Parathyroid adenoma (tissue), 2 donors: ENCODE results near the gene SPATA18.
A peak's percentile ranks its signal among the peaks of the same experiment; 100 is the strongest.

Experiments used
- H2AFZ ChIP-seq: fragments of 300-600 bp; sonication (generic); one replicate; pipeline ENCODE4 v1.7.0; 2017; ENCODE audit warnings: antibody characterized with exemption, mild to moderate bottlenecking
- H3K27ac ChIP-seq: fragments of 300-600 bp; sonication (generic); one replicate; pipeline ENCODE4 v1.7.0; 2017
- H3K27me3 ChIP-seq: fragments of 300-600 bp; sonication (generic); one replicate; pipeline ENCODE4 v1.7.0; 2017; ENCODE audit warnings: low read length; ENCODE audit not compliant: control insufficient read depth, insufficient read depth
- H3K36me3 ChIP-seq: fragments of 300-600 bp; sonication (generic); one replicate; pipeline ENCODE4 v1.7.0; 2017; ENCODE audit warnings: low read length; ENCODE audit not compliant: control insufficient read depth, insufficient read depth
- H3K4me1 ChIP-seq: fragments of 300-600 bp; sonication (generic); one replicate; pipeline ENCODE4 v1.7.0; 2017; ENCODE audit warnings: control low read depth
- H3K4me2 ChIP-seq: fragments of 300-600 bp; sonication (generic); one replicate; pipeline ENCODE4 v1.7.0; 2017; ENCODE audit warnings: low read length
- H3K4me3 ChIP-seq: fragments of 300-600 bp; sonication (generic); one replicate; pipeline ENCODE4 v1.7.0; 2017; ENCODE audit warnings: low read depth, low read length
- H3K79me2 ChIP-seq: fragments of 300-600 bp; sonication (generic); one replicate; pipeline ENCODE4 v1.7.0; 2017; ENCODE audit warnings: control low read depth
- H3K9ac ChIP-seq: fragments of 300-600 bp; sonication (generic); one replicate; pipeline ENCODE4 v1.7.0; 2017; ENCODE audit warnings: mild to moderate bottlenecking
- H3K9me3 ChIP-seq: fragments of 300-600 bp; sonication (generic); one replicate; pipeline ENCODE4 v1.7.0; 2017; ENCODE audit warnings: low read length; ENCODE audit not compliant: control insufficient read depth
- CTCF ChIP-seq: fragments of 300-600 bp; sonication (generic); IDR thresholded peaks from one replicate; pipeline ENCODE4 v1.7.0; 2017; ENCODE audit warnings: antibody characterized with exemption, mild to moderate bottlenecking
- donor health status: primary hyperparathyroidism.

SPATA18 gene

GRCh38 chr4:52052475-52052780 lies 1.3 kb downstream of the SPATA18 start:
- H3K27ac ChIP-seq, result no peak overlapping the region
- no peak overlapping the region for H2AFZ ChIP-seq
- H3K4me1 ChIP-seq, result no peaks in the 10 kb centered on the region
- no peak for TF ChIP-seq CTCF
- H3K36me3 ChIP-seq, result no peaks in the 10 kb centered on the region
- H3K9me3 ChIP-seq, result no peaks in the 10 kb centered on the region
- no peaks in the 10 kb centered on the region for H3K79me2 ChIP-seq
- H3K9ac ChIP-seq, result no peak overlapping the region
- no peaks in the 10 kb centered on the region for H3K27me3 ChIP-seq
- H3K4me3 ChIP-seq, result no peak overlapping the region
- H3K4me2 ChIP-seq, result peak overlapping the region; percentile 95

GRCh38 chr4:52054254-52054653 lies 3.1 kb downstream of the SPATA18 start:
- no peaks in the 10 kb centered on the region for H3K9me3 ChIP-seq
- no peak overlapping the region for H3K27ac ChIP-seq
- H3K4me3 ChIP-seq, result no peak overlapping the region
- no peaks in the 10 kb centered on the region for H3K27me3 ChIP-seq
- no peak overlapping the region for H3K4me2 ChIP-seq
- TF ChIP-seq CTCF, result no peak
- H2AFZ ChIP-seq, result no peak overlapping the region
- H3K79me2 ChIP-seq, result no peaks in the 10 kb centered on the region
- no peaks in the 10 kb centered on the region for H3K4me1 ChIP-seq
- H3K36me3 ChIP-seq, result no peaks in the 10 kb centered on the region
- H3K9ac ChIP-seq, result no peak overlapping the region

- Histone ChIP-seq H3K4me3 (no peak overlapping the region), H3K27ac (no peak overlapping the region), H3K9ac (no peak overlapping the region), H3K79me2 (no peaks in the 10 kb centered on the region), H3K4me2 (no peak overlapping the region), H3K36me3 (no peaks in the 10 kb centered on the region), H2AFZ (no peak overlapping the region), H3K4me1 (no peaks in the 10 kb centered on the region), H3K27me3 (no peaks in the 10 kb centered on the region), H3K9me3 (no peaks in the 10 kb centered on the region)
- TF ChIP-seq CTCF, result no peak
Measured at GRCh38 chr4:52057196-52057595, 6.1 kb downstream of the SPATA18 start.

- Histone ChIP-seq H3K9ac (no peak overlapping the region), H3K4me2 (no peak overlapping the region), H3K4me1 (no peaks in the 10 kb centered on the region), H3K9me3 (no peaks in the 10 kb centered on the region), H3K27ac (no peak overlapping the region), H3K36me3 (no peaks in the 10 kb centered on the region), H2AFZ (no peak overlapping the region), H3K4me3 (no peak overlapping the region), H3K79me2 (no peaks in the 10 kb centered on the region), H3K27me3 (no peaks in the 10 kb centered on the region)
- no peak for TF ChIP-seq CTCF
Measured at GRCh38 chr4:52058275-52058674, 7.2 kb downstream of the SPATA18 start.

- no peak overlapping the region for H3K4me3 ChIP-seq
- TF ChIP-seq CTCF, result no peak
- no peak overlapping the region for H3K9ac ChIP-seq
- H2AFZ ChIP-seq, result no peak overlapping the region
- no peaks in the 10 kb centered on the region for H3K4me1 ChIP-seq
- no peak overlapping the region for H3K27ac ChIP-seq
- no peaks in the 10 kb centered on the region for H3K79me2 ChIP-seq
- no peaks in the 10 kb centered on the region for H3K9me3 ChIP-seq
- no peaks in the 10 kb centered on the region for H3K27me3 ChIP-seq
- no peaks in the 10 kb centered on the region for H3K36me3 ChIP-seq
- no peak overlapping the region for H3K4me2 ChIP-seq
Measured at GRCh38 chr4:52059372-52059771, 8.3 kb downstream of the SPATA18 start.
